Daoy (cell line): Measurements from ENCODE around the gene KDM1A. TPM values are rescaled to one million over a fixed set of nuclear protein-coding genes. Genes with fewer than 3 reads are reported as not detected.
A peak's percentile ranks its signal among the peaks of the same experiment; 100 is the strongest.

Experiments
- DNase-seq: peaks from one replicate; pipeline ENCODE4 v3.0.0-alpha.2; 2015; ENCODE audit warnings: low read depth
- total RNA-seq: library from RNA; depleted of rRNA; stranded (reverse); fragments of >200 nt; shearing (Covaris generic); gene quantifications from 2 replicates; pipeline ENCODE4 v1.2.3, GENCODE V29; 2014

Gene KDM1A
- total RNA-seq, 1 experiment from 2014 or later: 194 TPM

DNA sequence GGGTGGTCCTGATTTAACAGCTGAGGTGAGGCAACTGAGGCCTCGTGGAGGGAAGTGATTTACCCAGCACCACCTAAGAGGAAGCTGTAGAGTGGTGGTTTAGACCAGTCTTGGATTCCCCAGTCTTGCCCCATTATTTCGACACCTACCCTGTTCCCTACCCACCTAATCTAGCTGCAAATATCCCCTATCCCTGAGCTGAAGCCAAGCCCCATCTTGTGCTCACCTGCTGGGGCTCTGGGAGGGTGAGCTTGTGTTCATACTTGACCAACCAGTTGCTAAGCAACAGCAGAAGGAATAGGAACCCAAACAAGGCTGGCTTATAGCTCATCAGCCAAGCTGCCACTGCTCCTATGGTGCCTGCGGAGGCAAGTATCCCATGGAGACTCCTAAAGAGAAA is 5.6 kb upstream of the KDM1A start:
- peak; percentile 34 for DNase-seq

GRCh38 chr1:23018661-23019093 is 591 bp upstream of the KDM1A start:
- peak; percentile 18 for DNase-seq

GRCh38 chr1:23019863-23020625 is 776 bp downstream of the KDM1A start:
- DNase-seq: peak; percentile 50

DNA sequence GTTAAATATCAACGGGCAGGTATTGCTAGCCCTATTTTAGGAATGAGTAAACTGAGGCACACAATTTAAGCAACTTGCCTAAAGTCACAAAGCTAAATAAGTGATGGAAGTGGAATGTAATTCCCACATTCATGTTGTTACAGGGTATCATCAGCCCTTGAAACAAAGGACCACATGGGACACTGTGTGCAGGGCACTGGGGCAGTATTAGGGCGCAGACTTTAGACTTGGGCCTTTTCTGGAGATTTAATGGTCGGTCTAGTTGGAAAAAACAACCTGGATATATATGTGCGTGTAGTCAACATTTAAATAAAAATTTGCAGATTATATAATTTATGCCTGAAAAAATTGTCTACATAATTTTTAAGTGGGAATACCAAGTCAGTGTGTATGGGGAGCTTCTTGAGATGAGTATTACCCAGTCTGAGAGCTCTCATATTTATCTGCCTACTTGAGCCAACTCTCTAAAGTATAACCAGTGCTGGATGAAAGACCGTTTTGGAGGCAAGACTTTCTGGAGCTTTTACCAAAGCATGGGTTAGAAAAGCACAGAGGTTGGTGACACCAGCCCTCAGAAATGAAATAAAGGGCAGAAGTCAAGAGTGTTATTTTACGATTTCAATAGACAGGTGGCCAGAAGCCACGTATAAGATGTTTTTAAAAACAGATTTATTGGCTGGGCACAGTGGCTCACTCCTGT is 1.6 kb downstream of the KDM1A start:
- DNase-seq: peak; percentile 21

DNA sequence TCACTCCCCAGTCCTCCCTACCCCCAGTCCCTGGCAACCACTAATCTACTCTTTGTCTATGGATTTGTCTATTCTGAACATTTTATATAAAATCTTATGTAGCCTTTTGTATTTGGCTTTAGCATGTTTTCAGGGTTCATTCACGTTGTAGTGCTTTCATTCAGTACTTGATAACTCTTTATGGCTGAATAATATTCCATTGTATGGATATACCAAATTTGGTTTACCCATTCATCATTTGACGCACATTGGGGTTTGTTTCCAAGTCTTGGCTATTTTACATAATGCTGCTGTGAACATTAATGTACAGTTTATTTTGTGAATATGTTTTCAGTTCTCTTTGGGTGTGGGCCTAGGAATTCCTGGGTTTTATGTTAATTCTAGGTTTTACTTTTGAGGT is 2.6 kb downstream of the KDM1A start:
- DNase-seq: no peak

GRCh38 chr1:23023174-23023845 is 4.0 kb downstream of the KDM1A start:
- DNase-seq: no peak

GRCh38 chr1:23026568-23026967 is 7.3 kb downstream of the KDM1A start:
- no peak for DNase-seq

- DNase-seq: no peak
Measured at GRCh38 chr1:23027352-23027907, 8.2 kb downstream of the KDM1A start.

- DNase-seq: no peak
Measured at GRCh38 chr1:23029337-23029736, 10.1 kb downstream of the KDM1A start.

DNA sequence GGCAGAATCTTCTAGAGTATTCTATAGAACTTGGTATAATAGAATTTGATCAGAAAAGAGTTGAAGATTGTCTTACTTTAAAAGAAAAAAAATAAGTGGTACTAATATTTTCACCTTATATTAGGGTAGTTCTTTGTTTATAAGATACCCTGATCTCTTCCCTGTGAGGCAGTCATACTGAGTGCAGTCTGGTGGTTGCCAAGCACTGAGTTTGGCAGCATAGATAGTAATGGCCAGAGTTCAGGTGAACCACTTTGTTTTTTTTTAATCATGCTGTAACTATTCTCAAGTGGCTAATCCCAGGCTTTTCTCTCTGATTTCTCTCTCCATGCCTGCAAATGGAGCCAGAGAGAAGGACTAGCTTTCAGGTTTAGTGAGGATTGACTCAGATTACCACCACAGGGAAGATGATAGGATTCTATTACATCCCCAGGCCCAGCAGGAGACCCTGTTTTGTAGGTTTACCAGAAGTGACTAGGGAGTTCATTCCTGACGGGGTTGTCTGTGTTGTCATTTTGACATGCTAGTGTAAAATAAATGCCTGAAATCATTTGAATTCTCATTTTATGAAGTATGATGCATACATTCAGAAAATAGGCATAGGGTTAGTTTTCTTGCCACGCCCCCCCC is 16.7 kb downstream of the KDM1A start:
- DNase-seq: no peak

GRCh38 chr1:23037081-23037740 is 17.9 kb downstream of the KDM1A start:
- DNase-seq: no peak

- no peak for DNase-seq
Measured at GRCh38 chr1:23039308-23039826, 20.1 kb downstream of the KDM1A start.

DNA sequence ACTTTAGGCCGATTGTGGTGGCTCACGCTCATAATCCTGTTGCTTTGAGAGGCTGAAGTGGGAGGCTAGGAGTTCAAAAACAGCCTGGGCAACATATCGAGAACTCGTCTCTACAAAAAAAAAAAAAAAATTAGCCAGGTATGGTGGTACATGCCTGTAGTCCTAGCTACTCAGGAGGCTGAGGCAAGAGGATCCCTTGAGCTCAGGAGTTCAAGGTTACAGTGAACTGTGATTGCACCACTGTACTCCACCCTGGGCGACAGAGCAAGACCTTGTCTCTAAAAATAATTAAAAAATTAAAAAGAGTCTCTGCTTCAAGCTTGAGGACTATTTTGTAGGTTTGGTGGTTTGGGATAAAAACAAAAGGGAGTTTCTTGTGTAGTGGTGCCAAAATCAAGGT is 21.2 kb downstream of the KDM1A start:
- DNase-seq: no peak

DNA sequence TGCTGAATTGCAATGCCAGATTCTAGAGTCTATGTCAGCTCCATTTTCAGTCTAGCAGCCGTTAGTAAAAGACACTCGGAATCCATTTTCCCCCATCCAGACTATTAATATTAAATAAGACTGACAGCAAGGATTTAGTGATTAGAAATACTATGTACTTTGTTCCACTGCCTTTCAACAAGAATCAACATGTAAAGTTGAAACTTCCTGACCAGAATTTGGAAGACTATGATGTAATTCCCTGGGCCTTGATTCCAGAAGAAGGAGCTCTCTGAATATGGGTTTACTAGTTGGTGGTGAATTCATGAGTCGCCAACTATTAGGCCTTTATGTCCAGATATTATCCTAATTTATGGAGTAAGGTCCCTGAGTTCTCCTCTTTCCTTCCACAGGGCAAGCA is 24.8 kb downstream of the KDM1A start:
- DNase-seq: no peak

DNA sequence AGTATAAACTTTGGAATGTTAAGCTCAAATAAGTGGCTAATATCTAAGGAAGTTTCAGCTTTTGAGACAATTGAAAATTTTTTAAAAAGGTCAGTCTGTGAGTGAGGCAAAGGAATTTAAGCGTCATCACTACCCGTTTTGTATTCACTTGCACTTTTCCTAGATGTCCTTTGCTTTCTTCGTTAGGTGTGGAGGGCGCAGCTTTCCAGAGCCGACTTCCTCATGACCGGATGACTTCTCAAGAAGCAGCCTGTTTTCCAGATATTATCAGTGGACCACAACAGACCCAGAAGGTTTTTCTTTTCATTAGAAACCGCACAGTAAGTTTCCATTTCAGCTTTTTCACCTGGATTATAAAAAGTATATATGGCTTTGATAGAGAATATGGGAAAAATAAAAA is 30.9 kb downstream of the KDM1A start:
- DNase-seq: no peak

- no peak for DNase-seq
Measured at GRCh38 chr1:23051290-23051909, 32.1 kb downstream of the KDM1A start.

GRCh38 chr1:23057301-23057700 is 38.0 kb downstream of the KDM1A start:
- no peak for DNase-seq

DNA sequence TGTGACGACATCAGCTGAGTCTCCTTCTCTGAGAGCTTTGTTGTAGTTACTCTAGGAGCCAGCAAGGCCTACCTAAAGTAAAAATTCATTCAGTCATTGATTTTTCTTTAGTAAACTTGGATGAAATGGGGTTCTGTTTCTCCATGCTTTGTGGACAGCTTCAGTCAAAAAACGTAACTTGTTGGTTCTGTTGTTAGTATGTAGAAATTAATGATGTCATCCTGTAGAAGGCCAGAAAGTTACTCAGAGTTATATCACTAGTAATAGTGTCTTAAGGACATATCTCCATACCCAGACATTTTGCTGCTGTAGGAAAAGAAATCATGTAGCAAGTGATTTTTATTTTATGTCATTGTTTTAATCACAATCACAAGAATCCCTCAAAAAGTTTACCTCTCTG is 43.0 kb downstream of the KDM1A start:
- no peak for DNase-seq

DNA sequence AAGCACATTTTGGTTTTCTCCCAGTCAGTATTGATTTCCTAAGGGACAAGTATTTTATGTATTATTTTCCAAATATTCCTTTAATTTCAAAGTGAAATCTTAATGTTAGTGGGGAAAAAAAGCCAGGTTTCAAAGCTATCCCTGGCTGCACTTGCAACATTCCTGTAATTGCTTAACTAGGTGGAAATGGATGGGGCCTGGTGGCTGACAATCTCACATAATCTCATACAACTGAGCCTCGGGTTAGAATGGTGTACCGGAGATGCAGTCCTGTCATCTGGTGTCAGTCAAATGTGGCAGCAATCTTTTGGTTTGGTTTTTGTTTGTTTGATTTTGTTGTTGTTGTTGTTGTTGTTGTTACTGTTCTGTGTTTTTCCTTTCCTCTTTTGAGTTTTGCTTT is 46.1 kb downstream of the KDM1A start:
- no peak for DNase-seq

DNA sequence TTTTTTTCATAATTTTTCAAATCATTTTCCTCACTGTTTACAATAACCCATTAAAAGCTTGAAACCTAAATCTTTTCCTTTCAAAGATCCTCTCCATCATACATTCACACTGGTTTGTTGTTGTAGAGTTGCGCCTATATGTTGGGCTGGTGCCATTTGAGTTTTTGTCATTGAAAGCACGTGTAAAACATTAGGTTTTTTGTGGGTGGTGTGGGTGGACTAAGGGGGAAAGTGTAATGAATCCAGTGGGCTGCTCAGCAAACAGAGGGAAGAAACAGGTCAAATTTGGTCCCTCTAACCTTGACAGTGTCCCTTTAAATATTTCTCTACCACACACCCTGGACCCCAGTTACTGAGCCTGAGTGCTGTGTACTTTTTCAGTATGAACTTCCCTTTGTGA is 46.8 kb downstream of the KDM1A start:
- no peak for DNase-seq

DNA sequence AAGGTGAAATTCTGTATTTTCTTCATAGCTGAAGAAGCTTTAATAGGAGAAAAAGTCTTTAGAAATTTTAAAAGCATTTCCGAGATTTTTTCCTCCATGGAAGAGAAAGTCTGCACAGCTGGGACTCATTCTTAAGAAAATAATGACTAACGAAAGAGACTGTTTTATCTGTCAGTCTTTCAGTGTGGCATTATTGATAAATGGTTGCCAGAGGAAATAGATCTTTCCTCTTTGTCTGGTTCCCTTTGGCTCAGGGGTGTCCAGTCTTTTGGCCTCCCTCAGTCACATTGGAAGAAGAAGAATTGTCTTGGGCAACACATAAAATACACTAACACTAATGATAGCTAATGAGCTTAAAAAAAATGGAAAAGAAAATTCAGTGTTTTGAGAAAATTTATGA is 49.9 kb downstream of the KDM1A start:
- DNase-seq: no peak
